ENCODE data around the gene CPVL.

Gene CPVL

GRCh38 chr7:29071203-29071874 is 75.0 kb downstream of the CPVL start:
- TF ChIP-seq, protein P1, sequence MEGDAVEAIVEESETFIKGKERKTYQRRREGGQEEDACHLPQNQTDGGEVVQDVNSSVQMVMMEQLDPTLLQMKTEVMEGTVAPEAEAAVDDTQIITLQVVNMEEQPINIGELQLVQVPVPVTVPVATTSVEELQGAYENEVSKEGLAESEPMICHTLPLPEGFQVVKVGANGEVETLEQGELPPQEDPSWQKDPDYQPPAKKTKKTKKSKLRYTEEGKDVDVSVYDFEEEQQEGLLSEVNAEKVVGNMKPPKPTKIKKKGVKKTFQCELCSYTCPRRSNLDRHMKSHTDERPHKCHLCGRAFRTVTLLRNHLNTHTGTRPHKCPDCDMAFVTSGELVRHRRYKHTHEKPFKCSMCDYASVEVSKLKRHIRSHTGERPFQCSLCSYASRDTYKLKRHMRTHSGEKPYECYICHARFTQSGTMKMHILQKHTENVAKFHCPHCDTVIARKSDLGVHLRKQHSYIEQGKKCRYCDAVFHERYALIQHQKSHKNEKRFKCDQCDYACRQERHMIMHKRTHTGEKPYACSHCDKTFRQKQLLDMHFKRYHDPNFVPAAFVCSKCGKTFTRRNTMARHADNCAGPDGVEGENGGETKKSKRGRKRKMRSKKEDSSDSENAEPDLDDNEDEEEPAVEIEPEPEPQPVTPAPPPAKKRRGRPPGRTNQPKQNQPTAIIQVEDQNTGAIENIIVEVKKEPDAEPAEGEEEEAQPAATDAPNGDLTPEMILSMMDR (conservative IDR thresholded peaks at IDR 0.05; ENCODE audit: low read length) = no peak
- no peak for DNase-seq (ENCODE audit: low read depth)

DNA sequence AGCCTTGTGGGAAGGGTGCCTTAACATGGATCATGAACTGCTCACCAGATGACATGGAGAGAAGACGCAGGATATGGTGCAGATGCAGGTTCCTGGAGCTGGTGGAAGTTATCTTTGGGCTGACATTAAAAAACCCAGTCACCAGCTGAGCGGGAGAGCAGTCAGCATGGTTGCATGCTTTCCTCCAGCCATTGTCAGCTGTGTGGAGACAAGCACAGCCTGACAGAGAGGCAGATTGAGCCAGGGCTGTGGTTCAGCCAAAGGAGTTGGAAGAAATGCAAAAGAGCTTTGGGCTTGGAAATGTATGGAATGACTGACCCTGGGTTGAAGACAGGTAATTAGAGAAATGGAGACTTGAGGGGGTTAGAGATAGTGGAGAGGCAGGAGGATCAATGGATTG is 79.7 kb downstream of the CPVL start:
- no peak overlapping the region for H3K4me3 ChIP-seq (ENCODE audit: low read length)
- no peak for DNase-seq (ENCODE audit: low read depth)
- TF ChIP-seq, protein P1 (conservative IDR thresholded peaks at IDR 0.05; ENCODE audit: low read length) = no peak

More at GRCh38 chr7:29071203-29071874, 75.0 kb downstream of the CPVL start:
- no peak overlapping the region for H3K4me3 ChIP-seq (ENCODE audit: low read length)

DNA sequence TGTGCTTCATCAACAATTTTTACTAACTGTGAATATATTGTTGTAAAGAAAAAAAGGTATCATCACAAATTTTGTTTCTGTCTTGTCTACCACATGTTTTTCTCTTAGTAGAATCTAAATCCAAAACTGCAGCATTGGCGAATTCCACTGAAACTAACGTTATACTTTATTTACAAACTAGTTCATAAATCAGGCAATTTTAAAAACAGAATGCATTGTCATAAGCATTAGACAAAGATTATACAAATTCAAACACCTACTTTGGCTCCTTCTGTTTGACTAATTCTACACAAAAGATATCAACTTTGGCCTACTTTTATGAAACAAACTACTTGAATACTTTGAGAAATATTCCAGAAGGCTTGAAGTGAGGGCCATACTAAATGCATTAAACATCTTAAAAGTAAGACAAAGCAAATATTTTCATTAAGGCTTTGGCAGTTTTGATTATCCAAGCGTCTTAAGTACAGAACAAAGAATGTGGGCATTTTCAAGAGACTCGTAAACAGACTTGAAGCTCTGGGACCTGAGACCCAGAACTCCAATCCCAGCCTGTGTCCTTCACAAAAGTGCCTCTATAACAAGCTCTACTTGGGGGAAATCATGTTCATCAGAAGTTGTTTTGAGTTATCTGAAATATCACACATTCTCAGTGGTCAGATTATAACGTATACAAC is 81.0 kb downstream of the CPVL start:
- DNase-seq (ENCODE audit: low read depth) = no peak
- no peak overlapping the region for H3K4me3 ChIP-seq (ENCODE audit: low read length)
- TF ChIP-seq, protein P1 (conservative IDR thresholded peaks at IDR 0.05; ENCODE audit: low read length) = no peak

GRCh38 chr7:29063872-29064271 is 82.5 kb downstream of the CPVL start:
- TF ChIP-seq, protein P1 (conservative IDR thresholded peaks at IDR 0.05; ENCODE audit: low read length) = no peak
- DNase-seq (ENCODE audit: low read depth) = no peak

GRCh38 chr7:29063236-29063635 is 83.1 kb downstream of the CPVL start:
- TF ChIP-seq, protein P1 (conservative IDR thresholded peaks at IDR 0.05; ENCODE audit: low read length) = no peak
- no peak overlapping the region for H3K4me3 ChIP-seq (ENCODE audit: low read length)

More at GRCh38 chr7:29063872-29064271, 82.5 kb downstream of the CPVL start:
- no peak overlapping the region for H3K4me3 ChIP-seq (ENCODE audit: low read length)

GRCh38 chr7:29053105-29053872 is 93.0 kb downstream of the CPVL start:
- TF ChIP-seq, protein P1 (conservative IDR thresholded peaks at IDR 0.05; ENCODE audit: low read length) = no peak
- DNase-seq (ENCODE audit: low read depth) = no peak
- H3K4me3 ChIP-seq (ENCODE audit: low read length) = no peak overlapping the region

More at GRCh38 chr7:29063236-29063635, 83.1 kb downstream of the CPVL start:
- no peak for DNase-seq (ENCODE audit: low read depth)
